ENCODE data around the gene RASA1.
"Not testable (repeated sequence)": the region's sequence is repeated elsewhere in the genome, so short reads cannot be mapped to it uniquely, and the experiment has no call there.

Gene RASA1

GRCh38 chr5:87266914-87267573, 639 bp upstream of the RASA1 start:
- FAIRE-seq (no peak), DNase-seq (ENCODE audit: insufficient read length, low spot score) (no peak)
- TF ChIP-seq POLR2A (IDR thresholded peaks at IDR 0.05; ENCODE audit: low read depth, low read length), result no peak

GRCh38 chr5:87268126-87268969, 665 bp downstream of the RASA1 start:
- FAIRE-seq (no peak), DNase-seq (ENCODE audit: insufficient read length, low spot score) (peak; percentile 30)
- peak; percentile 72 for TF ChIP-seq POLR2A (IDR thresholded peaks at IDR 0.05; ENCODE audit: low read depth, low read length)

GRCh38 chr5:87268970-87269377, 1.3 kb downstream of the RASA1 start:
- TF ChIP-seq POLR2A (IDR thresholded peaks at IDR 0.05; ENCODE audit: low read depth, low read length), result no peak
- no peak for FAIRE-seq

GRCh38 chr5:87270888-87271287, 3.2 kb downstream of the RASA1 start:
- not testable (repeated sequence) for DNase-seq (ENCODE audit: insufficient read length, low spot score); FAIRE-seq

More at GRCh38 chr5:87268970-87269377, 1.3 kb downstream of the RASA1 start:
- DNase-seq (ENCODE audit: insufficient read length, low spot score), result no peak

GRCh38 chr5:87276655-87277054, 9.0 kb downstream of the RASA1 start:
- no peak for TF ChIP-seq POLR2A (IDR thresholded peaks at IDR 0.05; ENCODE audit: low read depth, low read length)
- DNase-seq (ENCODE audit: insufficient read length, low spot score), result no peak
- no peak for FAIRE-seq

GRCh38 chr5:87277279-87277835, 9.7 kb downstream of the RASA1 start:
- peak; percentile 33 for FAIRE-seq
- no peak for DNase-seq (ENCODE audit: insufficient read length, low spot score)
- TF ChIP-seq POLR2A (IDR thresholded peaks at IDR 0.05; ENCODE audit: low read depth, low read length), result no peak

- TF ChIP-seq POLR2A (IDR thresholded peaks at IDR 0.05; ENCODE audit: low read depth, low read length), result no peak
- FAIRE-seq, result no peak
- no peak for DNase-seq (ENCODE audit: insufficient read length, low spot score)
These were observed 11.0 kb downstream of the RASA1 start for GRCh38 chr5:87278590-87279100.

- TF ChIP-seq POLR2A (IDR thresholded peaks at IDR 0.05; ENCODE audit: low read depth, low read length), result no peak
- DNase-seq (ENCODE audit: insufficient read length, low spot score) (no peak), FAIRE-seq (peak; percentile 66)
These were observed 14.6 kb downstream of the RASA1 start for GRCh38 chr5:87282269-87282668.

GRCh38 chr5:87287266-87287665, 19.6 kb downstream of the RASA1 start:
- not testable (repeated sequence) for DNase-seq (ENCODE audit: insufficient read length, low spot score); FAIRE-seq

- DNase-seq (ENCODE audit: insufficient read length, low spot score), result no peak
- no peak for TF ChIP-seq POLR2A (IDR thresholded peaks at IDR 0.05; ENCODE audit: low read depth, low read length)
- FAIRE-seq, result peak; percentile 48
These were observed 31.1 kb downstream of the RASA1 start for GRCh38 chr5:87298692-87299362.

GRCh38 chr5:87300176-87300575, 32.5 kb downstream of the RASA1 start:
- no peak for TF ChIP-seq POLR2A (IDR thresholded peaks at IDR 0.05; ENCODE audit: low read depth, low read length)
- FAIRE-seq (no peak), DNase-seq (ENCODE audit: insufficient read length, low spot score) (no peak)

GRCh38 chr5:87300744-87301143, 33.1 kb downstream of the RASA1 start:
- DNase-seq (ENCODE audit: insufficient read length, low spot score), result peak; percentile 38
- peak; percentile 100 for FAIRE-seq

GRCh38 chr5:87302061-87302460, 34.4 kb downstream of the RASA1 start:
- no peak for TF ChIP-seq POLR2A (IDR thresholded peaks at IDR 0.05; ENCODE audit: low read depth, low read length)
- FAIRE-seq, result peak; percentile 43
- no peak for DNase-seq (ENCODE audit: insufficient read length, low spot score)

More at GRCh38 chr5:87300744-87301143, 33.1 kb downstream of the RASA1 start:
- TF ChIP-seq POLR2A (IDR thresholded peaks at IDR 0.05; ENCODE audit: low read depth, low read length), result no peak

- no peak for TF ChIP-seq POLR2A (IDR thresholded peaks at IDR 0.05; ENCODE audit: low read depth, low read length)
- FAIRE-seq (no peak), DNase-seq (ENCODE audit: insufficient read length, low spot score) (no peak)
These were observed 35.6 kb downstream of the RASA1 start for GRCh38 chr5:87303324-87303723.

- FAIRE-seq; DNase-seq (ENCODE audit: insufficient read length, low spot score): not testable (repeated sequence)
These were observed 38.4 kb downstream of the RASA1 start for GRCh38 chr5:87306090-87306489.
